Measurements from ENCODE around the gene IFNL3.
"Not testable (repeated sequence)": the region's sequence is repeated elsewhere in the genome, so short reads cannot be mapped to it uniquely, and the experiment has no call there.

Gene IFNL3

GRCh38 chr19:39236527-39236926 lies 8.3 kb downstream of the IFNL3 start:
- H3K27me3 ChIP-seq (ENCODE audit: control insufficient read depth, insufficient read depth, low read length), result peaks cover 3% of the 10 kb centered on the region
- no peak overlapping the region for H3K9ac ChIP-seq (ENCODE audit: low read length)
- no peaks in the 10 kb centered on the region for H3K36me3 ChIP-seq (ENCODE audit: control insufficient read depth, low read depth, low read length)
- no peak overlapping the region for H3K27ac ChIP-seq (ENCODE audit: low read length)
- H3K4me1 ChIP-seq (ENCODE audit: control insufficient read depth, low read depth, low read length), result no peaks in the 10 kb centered on the region
- H3K4me3 ChIP-seq (ENCODE audit: low read length), result no peak overlapping the region
- no peaks in the 10 kb centered on the region for H3K9me3 ChIP-seq (ENCODE audit: control insufficient read depth, low read depth, low read length)

GRCh38 chr19:39232708-39233107 lies 12.1 kb downstream of the IFNL3 start:
- Histone ChIP-seq H3K27ac (ENCODE audit: low read length) (no peak overlapping the region), H3K27me3 (ENCODE audit: control insufficient read depth, insufficient read depth, low read length) (no peaks in the 10 kb centered on the region), H3K9ac (ENCODE audit: low read length) (no peak overlapping the region), H3K9me3 (ENCODE audit: control insufficient read depth, low read depth, low read length) (no peaks in the 10 kb centered on the region), H3K4me3 (ENCODE audit: low read length) (no peak overlapping the region), H3K4me1 (ENCODE audit: control insufficient read depth, low read depth, low read length) (no peaks in the 10 kb centered on the region), H3K36me3 (ENCODE audit: control insufficient read depth, low read depth, low read length) (no peaks in the 10 kb centered on the region)

GRCh38 chr19:39230096-39230764 lies 14.6 kb downstream of the IFNL3 start:
- no peaks in the 10 kb centered on the region for H3K27me3 ChIP-seq (ENCODE audit: control insufficient read depth, insufficient read depth, low read length)
- H3K9ac ChIP-seq (ENCODE audit: low read length), result no peak overlapping the region
- H3K4me3 ChIP-seq (ENCODE audit: low read length), result no peak overlapping the region
- no peak overlapping the region for H3K27ac ChIP-seq (ENCODE audit: low read length)
- no peaks in the 10 kb centered on the region for H3K4me1 ChIP-seq (ENCODE audit: control insufficient read depth, low read depth, low read length)
- no peaks in the 10 kb centered on the region for H3K36me3 ChIP-seq (ENCODE audit: control insufficient read depth, low read depth, low read length)
- H3K9me3 ChIP-seq (ENCODE audit: control insufficient read depth, low read depth, low read length), result no peaks in the 10 kb centered on the region

- H3K4me3 ChIP-seq (ENCODE audit: low read length), result no peak overlapping the region
- H3K9me3 ChIP-seq (ENCODE audit: control insufficient read depth, low read depth, low read length), result no peaks in the 10 kb centered on the region
- no peak overlapping the region for H3K27ac ChIP-seq (ENCODE audit: low read length)
- no peaks in the 10 kb centered on the region for H3K36me3 ChIP-seq (ENCODE audit: control insufficient read depth, low read depth, low read length)
- no peak overlapping the region for H3K9ac ChIP-seq (ENCODE audit: low read length)
- H3K4me1 ChIP-seq (ENCODE audit: control insufficient read depth, low read depth, low read length), result no peaks in the 10 kb centered on the region
- H3K27me3 ChIP-seq (ENCODE audit: control insufficient read depth, insufficient read depth, low read length), result no peaks in the 10 kb centered on the region
Observed at GRCh38 chr19:39224910-39225309, 19.9 kb downstream of the IFNL3 start.

GRCh38 chr19:39223703-39224279 lies 21.0 kb downstream of the IFNL3 start:
- Histone ChIP-seq H3K27me3 (ENCODE audit: control insufficient read depth, insufficient read depth, low read length) (no peaks in the 10 kb centered on the region), H3K4me3 (ENCODE audit: low read length) (no peak overlapping the region), H3K9ac (ENCODE audit: low read length) (no peak overlapping the region), H3K27ac (ENCODE audit: low read length) (no peak overlapping the region), H3K36me3 (ENCODE audit: control insufficient read depth, low read depth, low read length) (no peaks in the 10 kb centered on the region), H3K4me1 (ENCODE audit: control insufficient read depth, low read depth, low read length) (no peaks in the 10 kb centered on the region), H3K9me3 (ENCODE audit: control insufficient read depth, low read depth, low read length) (no peaks in the 10 kb centered on the region)

DNA sequence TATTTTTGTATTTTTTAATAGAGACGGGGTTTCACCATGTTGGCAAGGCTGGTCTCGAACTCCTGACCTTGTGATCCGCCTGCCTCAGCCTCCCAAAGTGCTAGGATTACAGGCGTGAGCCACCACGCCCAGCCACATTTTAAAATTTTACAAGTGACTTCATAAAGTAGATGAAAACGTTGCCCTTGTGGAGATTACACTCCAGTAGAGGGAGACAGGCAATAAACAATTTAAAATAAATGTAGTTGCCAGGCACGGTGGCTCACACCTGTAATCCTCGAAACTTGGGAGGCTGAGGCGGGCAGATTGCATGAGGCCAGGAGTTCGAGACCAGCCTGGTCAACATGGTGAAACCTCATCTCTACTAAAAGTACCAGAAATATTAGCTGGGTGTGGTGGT lies 25.7 kb downstream of the IFNL3 start:
- not testable (repeated sequence) for H3K27ac ChIP-seq (ENCODE audit: low read length); H3K4me1 ChIP-seq (ENCODE audit: control insufficient read depth, low read depth, low read length); H3K9ac ChIP-seq (ENCODE audit: low read length); H3K4me3 ChIP-seq (ENCODE audit: low read length); H3K27me3 ChIP-seq (ENCODE audit: control insufficient read depth, insufficient read depth, low read length); H3K9me3 ChIP-seq (ENCODE audit: control insufficient read depth, low read depth, low read length); H3K36me3 ChIP-seq (ENCODE audit: control insufficient read depth, low read depth, low read length)

- Histone ChIP-seq H3K9ac (ENCODE audit: low read length) (no peak overlapping the region), H3K36me3 (ENCODE audit: control insufficient read depth, low read depth, low read length) (no peaks in the 10 kb centered on the region), H3K9me3 (ENCODE audit: control insufficient read depth, low read depth, low read length) (no peaks in the 10 kb centered on the region), H3K4me3 (ENCODE audit: low read length) (no peak overlapping the region), H3K27me3 (ENCODE audit: control insufficient read depth, insufficient read depth, low read length) (no peaks in the 10 kb centered on the region), H3K4me1 (ENCODE audit: control insufficient read depth, low read depth, low read length) (no peaks in the 10 kb centered on the region), H3K27ac (ENCODE audit: low read length) (no peak overlapping the region)
Observed at GRCh38 chr19:39218230-39219007, 26.4 kb downstream of the IFNL3 start.

DNA sequence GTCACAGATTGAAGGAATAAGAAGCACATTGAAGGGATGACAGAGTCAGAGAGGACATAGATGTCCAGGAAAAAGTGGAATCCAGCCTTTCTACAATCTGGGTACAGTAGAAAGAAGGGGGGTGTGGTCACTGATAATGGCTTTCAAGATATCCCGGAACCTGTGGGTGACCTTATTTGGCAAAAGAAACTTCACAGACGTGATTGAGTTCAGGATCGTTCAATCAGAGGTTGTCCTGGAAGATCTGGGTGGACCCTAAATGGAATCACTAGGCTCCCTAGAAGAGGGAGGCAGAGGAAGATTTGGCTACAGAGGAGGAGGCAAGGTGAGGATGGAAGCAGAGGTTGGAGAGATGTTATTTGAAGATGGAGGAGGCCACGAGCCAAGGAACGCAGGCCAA lies 27.7 kb downstream of the IFNL3 start:
- Histone ChIP-seq H3K27ac (ENCODE audit: low read length) (no peak overlapping the region), H3K9ac (ENCODE audit: low read length) (no peak overlapping the region), H3K4me1 (ENCODE audit: control insufficient read depth, low read depth, low read length) (no peaks in the 10 kb centered on the region), H3K27me3 (ENCODE audit: control insufficient read depth, insufficient read depth, low read length) (no peaks in the 10 kb centered on the region), H3K9me3 (ENCODE audit: control insufficient read depth, low read depth, low read length) (no peaks in the 10 kb centered on the region), H3K36me3 (ENCODE audit: control insufficient read depth, low read depth, low read length) (no peaks in the 10 kb centered on the region), H3K4me3 (ENCODE audit: low read length) (no peak overlapping the region)

DNA sequence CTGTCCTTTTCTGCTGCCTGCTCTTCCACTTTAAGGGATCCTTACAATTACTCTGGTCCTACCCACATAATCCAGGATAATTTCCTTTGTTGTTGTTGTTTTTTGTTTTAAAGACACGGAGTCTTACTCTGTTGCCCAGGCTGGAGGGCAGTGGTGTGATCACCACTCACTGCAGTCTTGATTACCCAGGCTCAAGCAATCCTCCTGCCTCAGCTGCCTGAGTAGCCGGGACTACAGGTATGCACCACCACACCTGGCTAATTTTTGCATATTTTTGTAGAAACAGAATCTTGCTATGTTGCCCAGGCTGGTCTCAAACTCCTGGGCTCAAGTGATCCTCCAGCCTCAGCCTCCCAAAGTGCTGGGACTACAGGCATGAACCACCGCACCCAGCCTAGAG lies 29.5 kb downstream of the IFNL3 start:
- H3K4me3 ChIP-seq (ENCODE audit: low read length); H3K9me3 ChIP-seq (ENCODE audit: control insufficient read depth, low read depth, low read length); H3K36me3 ChIP-seq (ENCODE audit: control insufficient read depth, low read depth, low read length); H3K27me3 ChIP-seq (ENCODE audit: control insufficient read depth, insufficient read depth, low read length); H3K27ac ChIP-seq (ENCODE audit: low read length); H3K4me1 ChIP-seq (ENCODE audit: control insufficient read depth, low read depth, low read length); H3K9ac ChIP-seq (ENCODE audit: low read length): not testable (repeated sequence)

GRCh38 chr19:39212375-39212742 lies 32.4 kb downstream of the IFNL3 start:
- Histone ChIP-seq H3K27me3 (ENCODE audit: control insufficient read depth, insufficient read depth, low read length) (no peaks in the 10 kb centered on the region), H3K4me3 (ENCODE audit: low read length) (no peak overlapping the region), H3K4me1 (ENCODE audit: control insufficient read depth, low read depth, low read length) (no peaks in the 10 kb centered on the region), H3K9me3 (ENCODE audit: control insufficient read depth, low read depth, low read length) (no peaks in the 10 kb centered on the region), H3K36me3 (ENCODE audit: control insufficient read depth, low read depth, low read length) (no peaks in the 10 kb centered on the region), H3K27ac (ENCODE audit: low read length) (no peak overlapping the region), H3K9ac (ENCODE audit: low read length) (no peak overlapping the region)

- Histone ChIP-seq H3K27ac (ENCODE audit: low read length) (no peak overlapping the region), H3K9ac (ENCODE audit: low read length) (no peak overlapping the region), H3K4me3 (ENCODE audit: low read length) (no peak overlapping the region), H3K9me3 (ENCODE audit: control insufficient read depth, low read depth, low read length) (no peaks in the 10 kb centered on the region), H3K36me3 (ENCODE audit: control insufficient read depth, low read depth, low read length) (no peaks in the 10 kb centered on the region), H3K27me3 (ENCODE audit: control insufficient read depth, insufficient read depth, low read length) (no peaks in the 10 kb centered on the region), H3K4me1 (ENCODE audit: control insufficient read depth, low read depth, low read length) (no peaks in the 10 kb centered on the region)
Observed at GRCh38 chr19:39211731-39212374, 33.0 kb downstream of the IFNL3 start.

Measured in iPS-18a (cell line).